Hepatocyte (in vitro differentiated cells): ENCODE results near the gene SORCS2. TPM values are rescaled to one million over a fixed set of nuclear protein-coding genes. Genes with fewer than 3 reads are reported as not detected.

Experiments
- DNase-seq: peaks from one replicate; pipeline ENCODE4 v3.0.0-alpha.2; 2016; ENCODE audit warnings: low spot score
- H2AFZ ChIP-seq: fragments of 200-600 bp; sonication (generic); 2 replicates; pipeline ENCODE4 v1.6.0; 2016; ENCODE audit warnings: antibody characterized with exemption, mild to moderate bottlenecking
- H3K27ac ChIP-seq: fragments of 200-600 bp; sonication (generic); 2 replicates; pipeline ENCODE4 v1.5.1; 2016; ENCODE audit warnings: mild to moderate bottlenecking
- H3K27me3 ChIP-seq: fragments of 200-600 bp; sonication (generic); 2 replicates; pipeline ENCODE4 v1.6.1; 2016
- H3K36me3 ChIP-seq: fragments of 200-600 bp; sonication (generic); replicated peaks from 2 replicates; pipeline ENCODE4 v1.5.1; 2016; ENCODE audit warnings: low read depth; ENCODE audit not compliant: insufficient read depth
- H3K4me1 ChIP-seq: fragments of 200-600 bp; sonication (generic); 2 replicates; pipeline ENCODE4 v1.5.1; 2016; ENCODE audit warnings: mild to moderate bottlenecking, moderate library complexity; ENCODE audit not compliant: insufficient read depth
- H3K4me2 ChIP-seq: fragments of 200-600 bp; sonication (generic); 2 replicates; pipeline ENCODE4 v1.6.0; 2016
- H3K4me3 ChIP-seq: fragments of 200-600 bp; sonication (generic); 2 replicates; pipeline ENCODE4 v1.5.1; 2016; ENCODE audit warnings: mild to moderate bottlenecking
- H3K79me2 ChIP-seq: fragments of 200-600 bp; sonication (generic); 2 replicates; pipeline ENCODE4 v1.6.0; 2017; ENCODE audit warnings: mild to moderate bottlenecking
- H3K9me2 ChIP-seq: fragments of 200-600 bp; sonication (generic); replicated peaks from 2 replicates; pipeline ENCODE4 v1.6.0; 2017; ENCODE audit warnings: mild to moderate bottlenecking; ENCODE audit not compliant: insufficient read depth
- H3K9me3 ChIP-seq: fragments of 200-600 bp; sonication (generic); 2 replicates; pipeline ENCODE4 v1.5.1; 2016; ENCODE audit warnings: low read depth, mild to moderate bottlenecking
- H4K20me1 ChIP-seq: fragments of 200-600 bp; sonication (generic); 2 replicates; pipeline ENCODE4 v1.6.0; 2016; ENCODE audit warnings: mild to moderate bottlenecking; ENCODE audit not compliant: insufficient read depth, poor library complexity, severe bottlenecking
- EZH2 ChIP-seq: fragments of 200-600 bp; sonication (generic); IDR thresholded peaks from 2 replicates; pipeline ENCODE4 v1.6.1; 2016; ENCODE audit warnings: antibody characterized with exemption, mild to moderate bottlenecking, borderline replicate concordance
- EZH2phosphoT487 ChIP-seq: fragments of 200-600 bp; sonication (generic); IDR thresholded peaks from one replicate; pipeline ENCODE4 v1.6.1; 2018; ENCODE audit warnings: antibody characterized with exemption, mild to moderate bottlenecking, low read depth, moderate library complexity; ENCODE audit not compliant: unreplicated experiment, severe bottlenecking
- WGBS: methylation state at CpG from one replicate; pipeline ENCODE4 v1.1.6; 2016; ENCODE audit warnings: low lambda C conversion rate; ENCODE audit errors: missing lambda C conversion rate; 5-methylcytosine and 5-hydroxymethylcytosine counted together
- polyA plus RNA-seq: library from polyadenylated mRNA; unstranded; fragments of >200 nt; fragmentation: Nextera tagmentation; extraction: Ambion mirVana; gene quantifications from 2 replicates; pipeline ENCODE4 v1.2.1, GENCODE V29; 2016
- total RNA-seq: library from RNA; depleted of rRNA; stranded (reverse); fragments of >200 nt; gene quantifications from 2 replicates; pipeline ENCODE4 v1.2.3, GENCODE V29; 2014
- TF ChIP-seq, protein P1 (sequence below): fragments of 200-600 bp; sonication (generic); IDR thresholded peaks from 2 replicates; pipeline ENCODE4 v1.5.1; 2016; ENCODE audit warnings: antibody characterized with exemption, mild to moderate bottlenecking; ENCODE audit not compliant: poor library complexity

Gene SORCS2
- total and polyA plus RNA-seq, 2 experiments from 2014 or later = 1.6 to 4.8 TPM

DNA sequence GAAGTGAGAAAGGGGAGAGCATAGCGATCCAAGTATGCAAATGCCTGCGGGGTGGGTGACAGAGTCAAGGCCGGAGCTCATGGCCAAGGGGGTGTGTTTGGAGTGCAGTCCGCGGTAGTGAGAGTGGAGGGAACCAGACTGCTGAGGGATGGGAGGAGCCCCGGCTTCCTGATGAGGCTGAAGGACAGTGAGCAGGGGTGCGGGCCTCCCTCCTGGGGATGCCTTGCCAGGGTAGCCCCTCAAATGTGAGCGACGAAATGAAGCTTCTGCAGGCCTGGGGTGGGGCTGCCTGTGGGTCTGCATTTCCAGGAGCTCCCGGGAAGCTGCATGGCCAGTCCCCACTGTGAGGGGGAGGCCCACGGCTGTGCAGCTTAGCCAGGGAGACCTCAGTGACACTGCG lies 197.4 kb downstream of the SORCS2 start:
- H3K36me3 ChIP-seq = no peaks in the 10 kb centered on the region
- no peaks in the 10 kb centered on the region for H4K20me1 ChIP-seq
- no peak overlapping the region for H3K4me3 ChIP-seq
- TF ChIP-seq EZH2phosphoT487 (no peak), EZH2 (no peak)
- TF ChIP-seq, protein P1, sequence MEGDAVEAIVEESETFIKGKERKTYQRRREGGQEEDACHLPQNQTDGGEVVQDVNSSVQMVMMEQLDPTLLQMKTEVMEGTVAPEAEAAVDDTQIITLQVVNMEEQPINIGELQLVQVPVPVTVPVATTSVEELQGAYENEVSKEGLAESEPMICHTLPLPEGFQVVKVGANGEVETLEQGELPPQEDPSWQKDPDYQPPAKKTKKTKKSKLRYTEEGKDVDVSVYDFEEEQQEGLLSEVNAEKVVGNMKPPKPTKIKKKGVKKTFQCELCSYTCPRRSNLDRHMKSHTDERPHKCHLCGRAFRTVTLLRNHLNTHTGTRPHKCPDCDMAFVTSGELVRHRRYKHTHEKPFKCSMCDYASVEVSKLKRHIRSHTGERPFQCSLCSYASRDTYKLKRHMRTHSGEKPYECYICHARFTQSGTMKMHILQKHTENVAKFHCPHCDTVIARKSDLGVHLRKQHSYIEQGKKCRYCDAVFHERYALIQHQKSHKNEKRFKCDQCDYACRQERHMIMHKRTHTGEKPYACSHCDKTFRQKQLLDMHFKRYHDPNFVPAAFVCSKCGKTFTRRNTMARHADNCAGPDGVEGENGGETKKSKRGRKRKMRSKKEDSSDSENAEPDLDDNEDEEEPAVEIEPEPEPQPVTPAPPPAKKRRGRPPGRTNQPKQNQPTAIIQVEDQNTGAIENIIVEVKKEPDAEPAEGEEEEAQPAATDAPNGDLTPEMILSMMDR = no peak
- no peaks in the 10 kb centered on the region for H3K79me2 ChIP-seq
- no peaks in the 10 kb centered on the region for H3K9me2 ChIP-seq
- H3K4me2 ChIP-seq = no peak overlapping the region
- H3K27me3 ChIP-seq = no peaks in the 10 kb centered on the region
- no peak overlapping the region for H2AFZ ChIP-seq
- no peaks in the 10 kb centered on the region for H3K4me1 ChIP-seq
- no peaks in the 10 kb centered on the region for H3K9me3 ChIP-seq
- 71% methylated on average over 12 of the region's 12 CpGs for WGBS
- DNase-seq = no peak
- H3K27ac ChIP-seq = no peak overlapping the region

DNA sequence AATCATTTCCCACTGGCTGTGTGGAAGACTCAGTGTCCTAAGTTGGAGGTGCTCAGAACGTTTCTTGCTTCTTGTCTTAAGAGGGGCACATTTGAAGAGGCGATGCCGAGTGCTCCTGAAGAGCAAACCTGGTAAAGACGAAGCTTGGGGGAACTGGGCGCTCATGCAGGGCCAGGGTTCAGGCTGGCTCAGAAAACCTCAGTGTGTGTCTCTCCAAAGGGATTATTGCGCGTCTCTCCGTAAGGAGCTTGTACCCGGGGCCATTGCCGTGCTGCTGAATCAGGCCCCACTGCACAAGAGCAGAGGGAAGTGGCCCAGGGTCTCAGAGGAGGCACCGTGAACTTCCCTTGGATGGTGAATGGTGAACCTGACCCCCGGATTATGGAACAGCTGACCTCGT lies 198.0 kb downstream of the SORCS2 start:
- 89% methylated on average over 12 of the region's 13 CpGs for WGBS
- no peak for DNase-seq
- TF ChIP-seq EZH2phosphoT487 (no peak), EZH2 (no peak)
- TF ChIP-seq, protein P1 = no peak
- Histone ChIP-seq H3K27ac (no peak overlapping the region), H3K9me2 (no peaks in the 10 kb centered on the region), H4K20me1 (no peaks in the 10 kb centered on the region), H3K4me2 (no peak overlapping the region), H3K4me3 (no peak overlapping the region), H3K4me1 (no peaks in the 10 kb centered on the region), H3K36me3 (no peaks in the 10 kb centered on the region), H3K9me3 (no peaks in the 10 kb centered on the region), H3K27me3 (no peaks in the 10 kb centered on the region), H2AFZ (no peak overlapping the region), H3K79me2 (no peaks in the 10 kb centered on the region)

DNA sequence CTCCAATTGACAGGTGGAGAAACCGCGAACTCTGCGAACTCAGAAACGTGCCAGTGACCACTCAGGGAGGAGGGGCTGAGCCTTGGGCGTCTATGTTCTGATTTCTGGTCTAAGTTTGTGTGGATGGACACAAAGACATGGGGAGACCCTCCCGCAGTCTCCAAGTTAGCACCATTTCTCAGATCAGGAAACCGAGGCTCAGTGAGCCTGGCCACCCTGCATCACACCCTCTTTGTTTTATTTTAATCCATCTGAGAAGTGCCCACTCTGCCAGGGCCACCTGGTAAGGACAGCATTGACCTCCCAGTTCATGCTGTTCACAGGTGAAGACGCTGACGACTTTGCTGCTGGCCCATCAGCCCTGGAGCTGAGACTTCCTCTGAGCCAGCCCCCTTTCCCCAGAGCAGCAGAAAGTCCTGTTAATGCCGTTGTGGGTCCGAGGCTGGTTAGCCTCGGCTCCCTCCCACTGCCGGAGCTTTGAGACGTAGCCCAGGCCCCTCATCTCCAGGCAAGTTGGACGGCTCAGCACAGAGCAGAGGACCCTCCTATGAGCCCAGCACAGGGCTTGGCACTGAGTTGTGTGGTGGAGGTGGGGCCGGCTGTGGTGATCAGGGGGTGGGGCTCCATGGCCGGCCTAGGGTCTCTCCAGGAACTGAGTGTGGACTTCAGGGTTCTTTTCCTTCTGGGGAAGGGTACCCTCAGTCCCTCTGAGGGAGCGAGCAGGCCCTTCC lies 198.7 kb downstream of the SORCS2 start:
- H3K36me3 ChIP-seq = no peaks in the 10 kb centered on the region
- no peak overlapping the region for H3K4me2 ChIP-seq
- H3K9me3 ChIP-seq = no peaks in the 10 kb centered on the region
- no peaks in the 10 kb centered on the region for H3K9me2 ChIP-seq
- WGBS = 82% methylated on average over 18 of the region's 18 CpGs
- TF ChIP-seq EZH2 = no peak
- TF ChIP-seq EZH2phosphoT487 = no peak
- TF ChIP-seq, protein P1 = no peak
- no peaks in the 10 kb centered on the region for H4K20me1 ChIP-seq
- no peaks in the 10 kb centered on the region for H3K79me2 ChIP-seq
- DNase-seq = no peak
- H3K27me3 ChIP-seq = no peaks in the 10 kb centered on the region
- H2AFZ ChIP-seq = no peak overlapping the region
- H3K4me1 ChIP-seq = no peaks in the 10 kb centered on the region
- no peak overlapping the region for H3K4me3 ChIP-seq
- no peak overlapping the region for H3K27ac ChIP-seq
